Lower leg skin (tissue), 3 donors: ENCODE data around the gene LILRB2.

Source experiments
- CTCF ChIP-seq, 3 donors: fragments of 450-650 bp; IDR thresholded peaks; one replicate each; pipeline ENCODE4 v1.5.1; 2016; ENCODE audit warnings: antibody characterized with exemption in 3 of 3, mild to moderate bottlenecking in 3 of 3, moderate library complexity in 2 of 3
- POLR2A ChIP-seq, 2 donors: fragments of 450-650 bp; IDR thresholded peaks; one replicate each; pipeline ENCODE4 v1.6.1; 2016 to 2017; ENCODE audit warnings: antibody characterized with exemption in 2 of 2, mild to moderate bottlenecking in 1 of 2, moderate library complexity in 1 of 2

GRCh38 chr19:54319049-54319448 is 38.1 kb upstream of the LILRB2 start:
- TF ChIP-seq POLR2A (IDR thresholded peaks at IDR 0.05) (no peak), CTCF (IDR thresholded peaks at IDR 0.05) (no peak)
